MCF 10A (cell line): ENCODE measurements around the gene CORO2B. TPM values are rescaled to one million over a fixed set of nuclear protein-coding genes. Genes with fewer than 3 reads are reported as not detected.

Experiments used
- BruUV-seq: library from RNA; stranded (reverse); fragments of 400-500 nt; replicated peaks from 2 replicates; lab custom pipeline; 2021; lab: Mats Ljungman, UMichigan
- CTCF ChIA-PET: fragments of 300-600 bp; sonication (Branson Sonifier 250); formaldehyde crosslinking; extraction: SDS; loops from one replicate; lab custom pipeline; 2021; ENCODE audit warnings: antibody characterized with exemption, inconsistent platforms; lab: Yijun Ruan, JAX
- POLR2A ChIA-PET: fragments of 300-600, 350-650 bp; sonication (Branson Sonifier 250); formaldehyde crosslinking; extraction: SDS; loops from one replicate; lab custom pipeline; 2020; ENCODE audit warnings: antibody characterized with exemption, inconsistent platforms; lab: Yijun Ruan, JAX
- DNase-seq: peaks from one replicate; pipeline ENCODE4 v3.0.0-alpha.2; 2018; ENCODE audit not compliant: unreplicated experiment
- H3K27ac Mint-ChIP-seq: one replicate; pipeline ENCODE4 v1.8.0; 2022; ENCODE audit warnings: mild to moderate bottlenecking, low read depth, mixed read lengths; ENCODE audit not compliant: unreplicated experiment
- H3K27me3 Mint-ChIP-seq: one replicate; pipeline ENCODE4 v1.8.0; 2022; ENCODE audit warnings: mixed read lengths; ENCODE audit not compliant: insufficient read depth, unreplicated experiment
- H3K36me3 Mint-ChIP-seq: one replicate; pipeline ENCODE4 v1.8.0; 2022; ENCODE audit warnings: mild to moderate bottlenecking, moderate library complexity, mixed read lengths; ENCODE audit not compliant: insufficient read depth, unreplicated experiment
- H3K4me1 Mint-ChIP-seq: one replicate; pipeline ENCODE4 v1.8.0; 2022; ENCODE audit warnings: mixed read lengths; ENCODE audit not compliant: insufficient read depth, unreplicated experiment
- H3K4me3 Mint-ChIP-seq: one replicate; pipeline ENCODE4 v1.8.0; 2022; ENCODE audit warnings: mild to moderate bottlenecking, moderate library complexity, mixed read lengths; ENCODE audit not compliant: unreplicated experiment
- H3K9me3 Mint-ChIP-seq: one replicate; pipeline ENCODE4 v1.8.0; 2022; ENCODE audit warnings: mixed read lengths; ENCODE audit not compliant: unreplicated experiment
- CTCF ChIP-seq: fragments of 200-600 bp; IDR thresholded peaks from one replicate; pipeline ENCODE4 v1.8.0; 2022; ENCODE audit warnings: antibody characterized with exemption, mild to moderate bottlenecking; ENCODE audit not compliant: unreplicated experiment
- intact Hi-C: fragments of 100-400 bp; cut with micrococcal nuclease; formaldehyde crosslinking; loops from 2 replicates; pipeline ENCODE4 v1.14.1; 2022
- total RNA-seq: library from RNA; stranded (reverse); gene quantifications from 2 replicates; pipeline ENCODE4 v1.2.3, GENCODE V29; 2022

The CORO2B gene
- total RNA-seq, 1 experiment from 2014 or later = 0.79 TPM

GRCh38 chr15:68715111-68715510, 136.3 kb downstream of the CORO2B start:
- peaks cover 35% of the 10 kb centered on the region for H3K27me3 Mint-ChIP-seq
- H3K27ac Mint-ChIP-seq = no peak overlapping the region
- POLR2A ChIA-PET = interaction anchor here (0.6 kb wide), 1 partner anchor 130 kb away, joined by 3 read pairs; no protein-coding TSS in a partner anchor
- CTCF ChIA-PET = interaction anchor here (1.1 to 1.6 kb wide), 2 partner anchors 41 to 161 kb away, joined by 3 to 8 read pairs; no protein-coding TSS in a partner anchor
- intact Hi-C loops = no loop called here
- no peaks in the 10 kb centered on the region for H3K4me1 Mint-ChIP-seq
- no peak overlapping the region for H3K4me3 Mint-ChIP-seq
- BruUV-seq = no TSS peak
- no peaks in the 10 kb centered on the region for H3K9me3 Mint-ChIP-seq
- DNase-seq = no peak
- no peak for TF ChIP-seq CTCF
- H3K36me3 Mint-ChIP-seq = no peaks in the 10 kb centered on the region

- H3K4me1 Mint-ChIP-seq = no peaks in the 10 kb centered on the region
- POLR2A ChIA-PET = no interaction called here
- TF ChIP-seq CTCF = no peak
- intact Hi-C loops = no loop called here
- no peaks in the 10 kb centered on the region for H3K36me3 Mint-ChIP-seq
- no peak overlapping the region for H3K4me3 Mint-ChIP-seq
- peaks cover 24% of the 10 kb centered on the region for H3K27me3 Mint-ChIP-seq
- H3K9me3 Mint-ChIP-seq = no peaks in the 10 kb centered on the region
- H3K27ac Mint-ChIP-seq = no peak overlapping the region
- no TSS peak for BruUV-seq
- CTCF ChIA-PET = no interaction called here
- no peak for DNase-seq
Observed at GRCh38 chr15:68717951-68718350, 139.2 kb downstream of the CORO2B start.

GRCh38 chr15:68718468-68718867, 139.7 kb downstream of the CORO2B start:
- CTCF ChIA-PET = no interaction called here
- intact Hi-C loops = no loop called here
- Mint-ChIP-seq H3K9me3 (no peaks in the 10 kb centered on the region), H3K4me3 (no peak overlapping the region), H3K27ac (no peak overlapping the region), H3K27me3 (peaks cover 24% of the 10 kb centered on the region), H3K4me1 (no peaks in the 10 kb centered on the region), H3K36me3 (no peaks in the 10 kb centered on the region)
- no peak for DNase-seq
- POLR2A ChIA-PET = no interaction called here
- TF ChIP-seq CTCF = no peak
- no TSS peak for BruUV-seq

GRCh38 chr15:68719051-68719450, 140.3 kb downstream of the CORO2B start:
- no peak overlapping the region for H3K4me3 Mint-ChIP-seq
- H3K9me3 Mint-ChIP-seq = no peaks in the 10 kb centered on the region
- no peak overlapping the region for H3K27ac Mint-ChIP-seq
- no peaks in the 10 kb centered on the region for H3K36me3 Mint-ChIP-seq
- H3K27me3 Mint-ChIP-seq = peaks cover 24% of the 10 kb centered on the region
- BruUV-seq = no TSS peak
- no peak for DNase-seq
- H3K4me1 Mint-ChIP-seq = no peaks in the 10 kb centered on the region
- ChIA-PET POLR2A (no interaction called here), CTCF (no interaction called here)
- no peak for TF ChIP-seq CTCF
- intact Hi-C loops = no loop called here
